NOMO-1 (cell line): ENCODE data around the gene ENTHD1.

Experiments
- DNase-seq, 2 experiments: peaks; one replicate each; lab custom pipeline; 2025; ENCODE audit not compliant: unreplicated experiment in 2 of 2; lab: John Stamatoyannopoulos, UW

ENTHD1 gene

DNA sequence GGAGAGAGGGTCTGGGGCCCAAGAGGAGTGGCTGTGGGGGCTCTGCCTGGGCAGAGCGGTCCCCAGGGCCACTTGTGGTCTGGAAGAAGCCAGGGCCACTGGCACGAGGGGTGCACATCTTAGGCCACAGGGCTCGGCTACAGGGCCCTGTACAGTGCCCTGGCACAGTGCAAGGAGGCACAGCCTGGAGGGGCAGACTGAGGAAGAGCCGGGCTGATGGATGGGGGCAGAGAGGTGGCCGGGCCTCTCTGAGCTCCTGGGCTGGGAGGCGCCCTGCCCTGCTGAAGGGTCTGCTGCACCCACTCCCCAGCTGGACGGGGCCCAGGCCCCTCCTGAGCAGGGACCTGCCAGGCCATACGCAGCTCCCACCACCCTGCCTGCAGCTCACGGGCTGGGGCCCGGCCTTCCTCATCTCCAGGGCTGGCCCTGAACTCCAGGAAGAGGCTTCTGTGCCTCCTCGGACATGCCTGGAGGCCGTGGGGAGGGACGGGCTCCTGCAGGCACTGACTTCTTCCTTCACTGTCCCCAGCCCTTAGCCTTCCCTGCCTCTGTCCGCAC is 199.5 kb downstream of the ENTHD1 start:
- DNase-seq: no peak
